ENCODE data around the gene VAT1L. TPM values are rescaled to one million over a fixed set of nuclear protein-coding genes. Genes with fewer than 3 reads are reported as not detected.

The VAT1L gene
- total RNA-seq, 3 donors from 2014 or later (not counting 1 experiment from before 2014, with no cell fraction given) = not detected

GRCh38 chr16:78001451-78002025, 213.2 kb downstream of the VAT1L start:
- H3K9me3 ChIP-seq (ENCODE audit: control insufficient read depth, insufficient read depth, low read length) = no peaks in the 10 kb centered on the region
- Mint-ChIP-seq H3K9me3 (peaks cover 0 to 4% of the 10 kb centered on the region in 2 donors), H3K36me3 (no peaks in the 10 kb centered on the region), H3K4me3 (no peak overlapping the region), H3K27ac (no peak overlapping the region), H3K4me1 (no peaks in the 10 kb centered on the region), H3K27me3 (ENCODE audit: low read depth in 2 of 2) (peaks cover 0 to 5% of the 10 kb centered on the region in 2 donors)
- H3K4me3 ChIP-seq (ENCODE audit: low read length) = no peak overlapping the region
- H3K4me1 ChIP-seq (ENCODE audit: control insufficient read depth, insufficient read depth, low read length) = no peaks in the 10 kb centered on the region
- no peak for TF ChIP-seq CTCF (IDR thresholded peaks at IDR 0.05)
- no peak overlapping the region for H3K27ac ChIP-seq (ENCODE audit: low read length)
- 83% methylated on average over 1 of the region's 4 CpGs for WGBS (ENCODE audit: insufficient coverage)
- ATAC-seq (no peak), DNase-seq (no peak)
- H3K36me3 ChIP-seq (ENCODE audit: control insufficient read depth, insufficient read depth, low read length) = no peaks in the 10 kb centered on the region
- intact Hi-C loops (cut with micrococcal nuclease) = no loop called here
- no peaks in the 10 kb centered on the region for H3K27me3 ChIP-seq (ENCODE audit: control insufficient read depth, insufficient read depth, low read length)

- 20% methylated on average over 11 of the region's 11 CpGs for WGBS (ENCODE audit: insufficient coverage)
- H3K9me3 ChIP-seq (ENCODE audit: control insufficient read depth, insufficient read depth, low read length) = no peaks in the 10 kb centered on the region
- no peaks in the 10 kb centered on the region for H3K36me3 ChIP-seq (ENCODE audit: control insufficient read depth, insufficient read depth, low read length)
- Mint-ChIP-seq H3K27ac (no peak overlapping the region), H3K36me3 (no peaks in the 10 kb centered on the region), H3K9me3 (no peaks in the 10 kb centered on the region), H3K27me3 (ENCODE audit: low read depth in 2 of 2) (peaks cover 0 to 5% of the 10 kb centered on the region in 2 donors), H3K4me1 (no peaks in the 10 kb centered on the region), H3K4me3 (no peak overlapping the region)
- no peaks in the 10 kb centered on the region for H3K27me3 ChIP-seq (ENCODE audit: control insufficient read depth, insufficient read depth, low read length)
- intact Hi-C loops (cut with micrococcal nuclease) = loop anchor here (1.0 kb wide), 1 partner anchor 328 kb away; no protein-coding TSS in a partner anchor
- ATAC-seq (peak; percentile 69 to 86 (median 74)), DNase-seq (peak; percentile 26 to 75)
- no peaks in the 10 kb centered on the region for H3K4me1 ChIP-seq (ENCODE audit: control insufficient read depth, insufficient read depth, low read length)
- no peak overlapping the region for H3K27ac ChIP-seq (ENCODE audit: low read length)
- peak; percentile 72 for TF ChIP-seq CTCF (IDR thresholded peaks at IDR 0.05)
- no peak overlapping the region for H3K4me3 ChIP-seq (ENCODE audit: low read length)
These were observed 214.7 kb downstream of the VAT1L start for GRCh38 chr16:78002915-78003538.

DNA sequence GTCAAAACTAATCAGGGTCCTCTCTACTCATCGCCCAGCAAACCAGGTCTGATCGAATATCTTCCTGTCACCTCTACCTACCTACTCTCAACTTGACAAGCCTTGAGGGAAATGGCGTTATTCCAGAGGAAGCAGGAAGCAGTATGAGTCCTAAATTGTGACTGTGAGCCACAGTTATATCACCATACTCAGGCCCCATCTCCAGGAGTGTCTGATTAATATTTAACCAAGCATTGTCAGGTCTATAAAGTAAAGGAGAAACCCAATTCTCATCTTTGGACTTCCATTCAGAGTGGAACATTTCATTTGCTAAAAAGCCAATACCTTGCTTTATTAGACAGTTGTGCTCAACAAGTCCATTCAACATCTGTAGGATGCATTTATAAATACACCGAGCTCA, 216.2 kb downstream of the VAT1L start:
- 84% methylated on average over 4 of the region's 4 CpGs for WGBS (ENCODE audit: insufficient coverage)
- no peak for ATAC-seq
- Histone ChIP-seq H3K9me3 (ENCODE audit: control insufficient read depth, insufficient read depth, low read length) (no peaks in the 10 kb centered on the region), H3K36me3 (ENCODE audit: control insufficient read depth, insufficient read depth, low read length) (no peaks in the 10 kb centered on the region), H3K27me3 (ENCODE audit: control insufficient read depth, insufficient read depth, low read length) (no peaks in the 10 kb centered on the region), H3K4me1 (ENCODE audit: control insufficient read depth, insufficient read depth, low read length) (no peaks in the 10 kb centered on the region), H3K4me3 (ENCODE audit: low read length) (no peak overlapping the region), H3K27ac (ENCODE audit: low read length) (no peak overlapping the region)
- H3K27me3 Mint-ChIP-seq (ENCODE audit: low read depth in 2 of 2) = no peaks in the 10 kb centered on the region
- no peaks in the 10 kb centered on the region for H3K9me3 Mint-ChIP-seq
- no peaks in the 10 kb centered on the region for H3K36me3 Mint-ChIP-seq
- intact Hi-C loops (cut with micrococcal nuclease) = no loop called here
- no peaks in the 10 kb centered on the region for H3K4me1 Mint-ChIP-seq
- TF ChIP-seq CTCF (IDR thresholded peaks at IDR 0.05) = no peak
- no peak for DNase-seq
- H3K27ac Mint-ChIP-seq = no peak overlapping the region
- H3K4me3 Mint-ChIP-seq = no peak overlapping the region
